Measurements from ENCODE around the gene LAMA4.

- TF ChIP-seq CTCF (IDR thresholded peaks at IDR 0.05) (no peak), POLR2A (IDR thresholded peaks at IDR 0.05) (no peak)
These were observed 4.9 kb upstream of the LAMA4 start for GRCh38 chr6:112259337-112259675.

Data from uterus (tissue), 2 donors.